Activated CD4-positive, alpha-beta T cell treated with anti-CD3 and anti-CD28 coated beads, Interleukin-2, amount 10 ng/mL, durations not matched to agents 7 days and 5 days (primary cell): ENCODE results near the gene EXOC3L2. TPM values are rescaled to one million over a fixed set of nuclear protein-coding genes. Genes with fewer than 3 reads are reported as not detected.

Experiments used
- CTCF ChIA-PET: fragments of 350-600 bp; sonication (Branson Sonifier 250); formaldehyde crosslinking; loops from one replicate; lab custom pipeline; 2021; ENCODE audit warnings: antibody characterized with exemption; lab: Charles Lee
- POLR2A ChIA-PET: fragments of 350-600 bp; sonication (Branson Sonifier 250); formaldehyde crosslinking; loops from one replicate; lab custom pipeline; 2021; ENCODE audit warnings: antibody characterized with exemption; lab: Charles Lee
- DNase-seq: peaks from one replicate; pipeline ENCODE4 v3.0.0-alpha.2; 2020
- H3K27ac Mint-ChIP-seq: one replicate; pipeline ENCODE4 v1.8.0; 2021; ENCODE audit warnings: mild to moderate bottlenecking, moderate library complexity, mixed read lengths
- H3K27me3 Mint-ChIP-seq: one replicate; pipeline ENCODE4 v1.8.0; 2021; ENCODE audit warnings: mixed read lengths
- H3K36me3 Mint-ChIP-seq: one replicate; pipeline ENCODE4 v1.8.0; 2021; ENCODE audit warnings: low read depth, mixed read lengths
- H3K4me1 Mint-ChIP-seq: one replicate; pipeline ENCODE4 v1.8.0; 2021; ENCODE audit warnings: mixed read lengths
- H3K4me3 Mint-ChIP-seq: one replicate; pipeline ENCODE4 v1.8.0; 2021; ENCODE audit warnings: mild to moderate bottlenecking, moderate library complexity, mixed read lengths
- H3K9me3 Mint-ChIP-seq: one replicate; pipeline ENCODE4 v1.8.0; 2021; ENCODE audit warnings: mixed read lengths
- total RNA-seq, 2 experiments: library from RNA; stranded (reverse); gene quantifications; one replicate each; pipeline ENCODE4 v1.2.3, GENCODE V29; 2021

EXOC3L2 gene
- total RNA-seq, 2 experiments from 2014 or later, result not detected

DNA sequence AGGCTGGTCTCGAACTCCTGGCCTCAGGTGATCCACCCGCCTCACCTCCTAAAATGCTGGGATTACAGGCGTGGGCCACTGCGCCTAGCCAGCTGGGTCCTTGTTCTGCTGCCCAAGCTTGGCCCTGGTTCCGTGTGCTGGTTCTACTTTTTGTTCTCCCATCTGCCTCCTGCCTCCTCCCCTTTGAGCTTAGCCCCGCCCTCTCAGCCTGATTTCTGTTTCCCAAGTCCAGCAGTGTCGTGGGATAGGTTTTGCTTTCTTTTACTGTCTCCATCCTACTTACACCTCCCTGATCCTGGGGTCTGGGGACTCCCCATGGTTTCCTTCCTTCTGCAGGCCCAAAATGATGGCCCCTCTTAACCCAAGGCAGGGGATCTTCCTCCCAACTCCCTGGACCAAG lies 64.3 kb downstream of the EXOC3L2 start:
- ChIA-PET POLR2A (no interaction called here), CTCF (interaction anchor here (0.6 to 2.7 kb wide), 3 partner anchors 9 to 72 kb away, joined by 3 to 8 read pairs (median 4); no protein-coding TSS in a partner anchor)
- H3K4me3 Mint-ChIP-seq, result peak overlapping the region; percentile 78
- H3K27ac Mint-ChIP-seq, result peak overlapping the region; percentile 10
- H3K9me3 Mint-ChIP-seq, result no peaks in the 10 kb centered on the region
- DNase-seq, result no peak
- peaks cover 38% of the 10 kb centered on the region for H3K4me1 Mint-ChIP-seq
- no peaks in the 10 kb centered on the region for H3K27me3 Mint-ChIP-seq
- H3K36me3 Mint-ChIP-seq, result peaks cover 12% of the 10 kb centered on the region

DNA sequence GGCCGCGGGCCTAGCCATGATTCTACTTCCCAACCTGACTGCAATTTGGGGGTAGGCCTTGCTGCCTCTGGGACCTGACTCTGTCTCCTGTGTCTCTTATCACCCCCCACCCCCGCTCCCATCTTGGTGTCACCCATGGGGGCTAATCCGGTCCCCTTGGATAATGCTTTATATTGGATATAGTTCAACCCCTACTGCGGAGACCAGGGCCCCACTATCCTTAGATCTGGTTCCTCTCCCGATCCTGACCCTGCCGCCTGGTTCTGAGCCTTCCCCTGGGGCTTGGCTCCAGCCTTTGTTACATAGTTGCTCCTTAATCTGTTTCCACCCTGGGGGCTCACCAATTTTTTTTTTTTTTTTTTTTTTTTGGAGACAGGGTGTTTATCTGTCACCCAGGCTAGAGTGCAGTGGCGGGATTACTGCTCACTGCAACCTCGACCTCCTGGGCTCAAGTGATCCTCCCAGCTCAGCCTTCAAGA lies 65.3 kb downstream of the EXOC3L2 start:
- Mint-ChIP-seq H3K9me3 (no peaks in the 10 kb centered on the region), H3K27me3 (no peaks in the 10 kb centered on the region), H3K4me3 (peak overlapping the region; percentile 78), H3K27ac (peak overlapping the region; percentile 82), H3K36me3 (peaks cover 16% of the 10 kb centered on the region), H3K4me1 (peaks cover 44% of the 10 kb centered on the region)
- DNase-seq, result no peak
- POLR2A ChIA-PET, result no interaction called here
- CTCF ChIA-PET, result interaction anchor here (2.1 to 2.7 kb wide), 2 partner anchors 8 to 11 kb away, joined by 8 to 11 read pairs; no protein-coding TSS in a partner anchor

DNA sequence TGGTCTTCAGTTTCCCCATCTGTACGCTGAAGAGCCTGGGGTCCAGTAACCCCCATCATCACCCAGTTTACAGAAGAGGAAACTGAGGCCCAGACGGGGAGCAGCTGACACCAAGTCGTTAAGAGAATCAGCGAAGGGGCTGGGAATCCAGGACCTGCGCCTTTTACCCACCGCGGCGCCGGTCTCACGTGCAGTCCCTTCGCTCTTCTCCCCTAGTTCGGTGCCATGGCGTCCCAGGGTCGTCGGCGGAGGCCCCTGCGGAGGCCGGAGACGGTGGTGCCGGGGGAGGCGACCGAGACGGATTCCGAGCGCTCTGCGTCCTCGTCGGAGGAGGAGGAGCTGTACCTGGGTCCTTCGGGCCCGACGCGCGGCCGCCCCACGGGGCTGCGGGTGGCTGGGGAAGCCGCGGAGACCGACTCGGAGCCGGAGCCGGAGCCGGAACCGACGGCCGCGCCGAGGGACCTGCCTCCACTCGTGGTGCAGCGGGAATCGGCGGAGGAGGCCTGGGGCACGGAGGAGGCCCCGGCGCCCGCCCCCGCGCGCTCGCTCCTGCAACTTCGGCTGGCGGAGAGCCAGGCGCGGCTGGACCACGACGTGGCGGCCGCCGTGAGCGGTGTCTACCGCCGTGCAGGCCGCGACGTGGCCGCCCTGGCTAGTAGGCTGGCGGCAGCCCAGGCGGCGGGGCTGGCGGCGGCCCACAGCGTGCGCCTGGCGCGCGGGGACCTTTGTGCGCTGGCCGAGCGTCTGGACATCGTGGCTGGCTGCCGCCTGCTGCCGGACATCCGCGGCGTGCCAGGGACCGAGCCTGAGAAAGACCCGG lies 65.9 kb downstream of the EXOC3L2 start:
- H3K27me3 Mint-ChIP-seq, result no peaks in the 10 kb centered on the region
- ChIA-PET POLR2A (no interaction called here), CTCF (interaction anchor here (0.5 to 2.1 kb wide), 4 partner anchors 11 to 179 kb away, joined by 3 to 11 read pairs (median 6); no protein-coding TSS in a partner anchor)
- H3K9me3 Mint-ChIP-seq, result no peaks in the 10 kb centered on the region
- peaks cover 16% of the 10 kb centered on the region for H3K36me3 Mint-ChIP-seq
- peaks cover 43% of the 10 kb centered on the region for H3K4me1 Mint-ChIP-seq
- H3K27ac Mint-ChIP-seq, result peak overlapping the region; percentile 94
- DNase-seq, result peak; percentile 51
- peak overlapping the region; percentile 83 for H3K4me3 Mint-ChIP-seq

DNA sequence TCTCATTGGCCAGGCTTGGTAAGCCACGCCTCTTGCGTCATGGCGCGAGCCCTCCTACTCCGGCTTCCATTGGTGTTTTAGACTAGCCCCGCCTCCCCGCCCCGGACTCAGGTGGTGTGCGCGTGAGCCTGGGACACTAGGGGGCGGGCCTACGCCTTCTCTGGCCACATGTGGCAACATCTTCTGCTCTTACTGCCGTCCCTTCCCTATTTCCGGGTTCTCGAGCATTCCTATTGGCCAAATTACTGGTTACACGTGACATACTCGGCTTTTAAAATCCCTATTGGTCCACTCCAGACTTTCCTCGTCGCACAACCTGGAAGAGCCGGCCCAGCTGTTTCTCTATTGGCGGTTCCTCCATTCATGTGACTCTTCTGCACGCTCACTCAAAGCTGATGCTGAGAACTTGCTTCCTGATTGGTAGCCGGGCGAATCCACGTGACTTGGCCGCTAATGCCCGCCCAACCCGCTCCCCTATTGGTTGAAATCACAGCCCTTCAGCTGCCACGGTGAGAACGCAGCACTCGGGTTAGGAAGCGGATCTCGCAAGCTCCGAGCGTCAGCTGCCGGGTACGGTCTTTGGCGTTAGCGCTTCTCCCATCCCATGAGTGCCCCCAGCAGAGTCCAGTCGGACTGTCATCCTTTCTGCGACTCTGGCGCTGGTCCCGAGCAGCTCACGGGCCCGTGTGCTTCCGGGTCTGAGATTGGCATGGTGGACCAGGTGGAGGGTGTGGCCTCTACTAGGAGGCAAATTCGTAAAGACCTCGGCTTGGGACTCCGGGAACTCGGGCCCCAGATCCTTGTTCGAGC lies 66.7 kb downstream of the EXOC3L2 start, which contains the start of gene BLOC1S3:
BLOC1S3 (plus strand) TSS at position 523 of the 810 bp plus-strand sequence. CDS start 513 bp downstream, outside the sequence.
- ChIA-PET CTCF (interaction anchor here (0.5 to 2.1 kb wide), 11 partner anchors 10 to 288 kb away, joined by 3 to 11 read pairs (median 3); no protein-coding TSS in a partner anchor), POLR2A (interaction anchor here (0.6 to 0.9 kb wide), 2 partner anchors 84 to 86 kb away, joined by 4 to 6 read pairs; no protein-coding TSS in a partner anchor)
- Mint-ChIP-seq H3K4me1 (peaks cover 49% of the 10 kb centered on the region), H3K27me3 (no peaks in the 10 kb centered on the region), H3K4me3 (peak within 1 kb of the TSS; percentile 83), H3K27ac (peak within 1 kb of the TSS; percentile 94), H3K9me3 (no peaks in the 10 kb centered on the region), H3K36me3 (peaks cover 16% of the 10 kb centered on the region)
- DNase-seq, result peak; percentile 100

DNA sequence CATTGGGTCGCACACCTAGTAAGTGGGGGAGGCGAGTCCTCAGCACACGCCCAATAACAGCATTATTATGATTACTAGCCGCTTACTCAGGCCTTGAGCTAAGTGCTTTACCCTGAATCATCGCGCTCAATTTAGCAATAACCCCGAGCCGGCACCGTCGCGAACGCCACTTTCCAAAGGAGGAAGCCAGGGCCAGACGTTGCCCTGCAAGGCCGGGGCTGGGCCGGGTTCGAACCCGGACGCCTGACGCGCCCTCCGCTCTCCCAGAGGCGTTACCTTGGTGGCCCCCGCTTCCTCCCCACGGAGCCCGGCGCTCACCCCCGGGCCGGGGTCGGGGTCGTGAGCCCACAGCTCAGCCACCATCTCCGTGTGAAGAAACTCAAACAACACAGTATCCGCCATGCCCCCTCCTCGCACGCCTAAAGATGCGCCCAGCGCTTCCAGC lies 67.4 kb downstream of the EXOC3L2 start, which contains the start of gene TRAPPC6A:
TRAPPC6A (minus strand) TSS at position 421 of the 445 bp plus-strand sequence; CDS start at position 402, 19 bp downstream.
- Mint-ChIP-seq H3K4me1 (peaks cover 51% of the 10 kb centered on the region), H3K9me3 (no peaks in the 10 kb centered on the region), H3K36me3 (peaks cover 16% of the 10 kb centered on the region), H3K27me3 (no peaks in the 10 kb centered on the region), H3K27ac (peak within 1 kb of the TSS; percentile 94), H3K4me3 (peak within 1 kb of the TSS; percentile 83)
- ChIA-PET POLR2A (interaction anchor here (0.9 kb wide), 1 partner anchor 86 kb away, joined by 6 read pairs; no protein-coding TSS in a partner anchor), CTCF (interaction anchor here (0.6 to 2.1 kb wide), 12 partner anchors 9 to 288 kb away, joined by 3 to 11 read pairs (median 3); no protein-coding TSS in a partner anchor)
- DNase-seq, result no peak

DNA sequence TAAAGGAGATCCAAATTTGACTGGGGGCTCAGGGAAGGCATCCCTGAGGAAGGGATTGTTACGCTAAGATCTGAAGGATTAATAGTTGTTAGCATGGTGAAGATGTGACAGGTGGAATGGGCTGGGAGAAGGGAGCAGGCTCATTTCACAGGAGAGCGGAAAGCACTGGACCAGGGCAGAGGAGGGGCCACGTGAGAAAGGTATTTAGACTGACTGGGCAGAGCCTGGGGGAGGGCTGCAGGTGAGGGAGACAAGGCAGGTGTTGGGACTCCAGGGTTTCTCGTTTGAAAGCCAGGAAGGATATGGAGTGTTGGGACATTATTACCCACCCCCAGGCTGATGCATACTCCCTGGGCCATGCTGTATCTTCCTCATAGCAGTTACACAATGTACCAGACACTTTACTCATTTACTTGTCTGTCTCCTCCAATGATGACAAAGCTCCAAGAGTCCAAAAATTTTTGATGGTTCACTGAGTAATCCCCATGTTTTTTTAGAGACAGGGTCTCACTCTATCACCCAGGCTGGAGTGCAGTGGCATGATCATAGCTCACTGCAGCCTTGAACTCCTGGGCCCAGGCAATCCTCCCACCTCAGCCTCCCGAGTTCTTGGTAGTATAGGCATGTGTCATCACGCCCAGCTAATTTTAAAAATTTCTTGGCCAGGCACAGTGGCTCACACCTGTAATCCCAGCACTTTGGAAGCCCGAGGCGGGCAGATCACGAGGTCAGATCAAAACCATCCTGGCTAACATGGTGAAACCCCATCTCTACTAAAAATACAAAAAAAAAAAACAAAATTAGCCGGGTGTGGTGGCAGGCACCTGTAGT lies 69.5 kb downstream of the EXOC3L2 start:
- ChIA-PET CTCF (interaction anchor here (0.9 kb wide), 1 partner anchor 11 kb away, joined by 4 read pairs; no protein-coding TSS in a partner anchor), POLR2A (no interaction called here)
- H3K27ac Mint-ChIP-seq, result peak overlapping the region; percentile 71
- H3K9me3 Mint-ChIP-seq, result no peaks in the 10 kb centered on the region
- H3K36me3 Mint-ChIP-seq, result peaks cover 7% of the 10 kb centered on the region
- no peak for DNase-seq
- peaks cover 56% of the 10 kb centered on the region for H3K4me1 Mint-ChIP-seq
- no peaks in the 10 kb centered on the region for H3K27me3 Mint-ChIP-seq
- H3K4me3 Mint-ChIP-seq, result peak overlapping the region; percentile 3

DNA sequence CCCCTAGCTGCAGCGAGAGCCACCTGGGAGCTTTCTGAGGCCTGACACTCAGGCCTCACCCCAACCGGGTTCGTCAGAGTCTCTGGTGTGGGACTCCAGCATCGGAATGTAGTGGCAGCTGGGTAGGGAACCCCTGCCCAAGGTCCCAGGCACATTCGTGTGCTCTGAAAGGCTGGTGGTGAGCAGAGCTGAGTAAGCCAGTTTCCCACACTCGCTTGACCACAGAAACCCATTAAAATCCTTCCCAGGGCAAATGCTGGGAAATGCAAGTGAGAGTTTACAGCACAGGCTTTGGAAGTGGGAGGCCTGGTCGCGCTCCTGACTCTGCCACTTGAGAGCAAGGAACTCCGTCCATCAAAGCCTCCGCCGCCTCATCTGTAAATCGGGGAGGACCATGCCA lies 71.4 kb downstream of the EXOC3L2 start:
- H3K36me3 Mint-ChIP-seq, result peaks cover 5% of the 10 kb centered on the region
- DNase-seq, result no peak
- H3K9me3 Mint-ChIP-seq, result no peaks in the 10 kb centered on the region
- CTCF ChIA-PET, result no interaction called here
- no peaks in the 10 kb centered on the region for H3K27me3 Mint-ChIP-seq
- H3K27ac Mint-ChIP-seq, result peak overlapping the region; percentile 57
- peaks cover 61% of the 10 kb centered on the region for H3K4me1 Mint-ChIP-seq
- H3K4me3 Mint-ChIP-seq, result no peak overlapping the region
- POLR2A ChIA-PET, result no interaction called here

DNA sequence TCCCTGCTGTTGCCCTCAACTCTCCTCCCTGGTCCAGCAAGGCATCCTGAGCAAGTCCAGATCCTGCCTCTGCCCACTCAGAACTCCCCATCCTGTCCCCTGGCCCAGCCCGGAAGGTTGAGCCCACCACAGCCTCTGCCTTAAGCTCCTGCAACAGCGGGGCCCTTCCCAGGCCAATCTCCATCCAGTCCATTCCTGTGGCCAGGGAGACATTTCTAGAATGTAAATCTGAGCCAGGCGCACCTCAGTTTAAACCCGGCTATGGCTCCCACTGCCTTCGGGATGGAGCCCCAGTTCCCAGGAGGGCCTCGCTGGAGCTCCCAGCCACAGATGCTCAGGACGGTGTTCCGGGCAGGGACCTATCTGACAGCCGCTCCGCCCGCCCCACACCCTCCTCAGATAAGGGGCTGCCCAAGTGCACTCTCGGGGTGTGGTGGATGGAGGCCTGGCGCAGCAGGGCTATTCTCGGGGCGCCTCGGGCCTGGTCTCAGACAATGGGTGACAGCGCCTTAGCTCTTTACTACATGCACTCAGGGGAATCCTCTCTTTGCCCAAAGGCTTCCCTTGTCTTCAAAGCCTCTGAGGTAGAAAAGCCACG lies 72.5 kb downstream of the EXOC3L2 start:
- CTCF ChIA-PET, result interaction anchor here (2.1 kb wide), 1 partner anchor 9 kb away, joined by 8 read pairs; no protein-coding TSS in a partner anchor
- H3K4me1 Mint-ChIP-seq, result peaks cover 59% of the 10 kb centered on the region
- peak overlapping the region; percentile 95 for H3K27ac Mint-ChIP-seq
- POLR2A ChIA-PET, result no interaction called here
- no peaks in the 10 kb centered on the region for H3K9me3 Mint-ChIP-seq
- H3K36me3 Mint-ChIP-seq, result peaks cover 3% of the 10 kb centered on the region
- H3K27me3 Mint-ChIP-seq, result no peaks in the 10 kb centered on the region
- no peak for DNase-seq
- H3K4me3 Mint-ChIP-seq, result peak overlapping the region; percentile 49

DNA sequence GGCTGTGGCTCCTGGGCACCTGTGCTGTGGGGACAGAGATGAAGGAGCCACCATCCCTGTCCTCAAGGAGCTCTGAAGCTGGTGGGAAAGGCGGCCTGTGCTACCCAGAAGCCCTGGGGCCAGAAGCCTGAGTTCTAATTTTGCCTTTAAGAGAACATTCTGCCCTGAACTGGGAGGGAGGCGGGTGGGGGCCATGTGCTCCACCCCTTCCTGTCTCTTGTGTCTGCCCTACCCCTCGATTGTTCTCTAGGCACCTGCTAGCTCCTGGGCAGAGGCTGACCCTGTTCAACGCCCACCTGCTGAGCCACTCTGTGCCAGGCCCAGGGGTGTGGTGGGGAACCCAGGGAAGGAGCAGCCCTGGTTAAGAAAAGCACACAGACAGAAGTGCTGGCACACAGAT lies 73.0 kb downstream of the EXOC3L2 start:
- Mint-ChIP-seq H3K4me3 (peak overlapping the region; percentile 49), H3K4me1 (peaks cover 56% of the 10 kb centered on the region)
- POLR2A ChIA-PET, result no interaction called here

DNA sequence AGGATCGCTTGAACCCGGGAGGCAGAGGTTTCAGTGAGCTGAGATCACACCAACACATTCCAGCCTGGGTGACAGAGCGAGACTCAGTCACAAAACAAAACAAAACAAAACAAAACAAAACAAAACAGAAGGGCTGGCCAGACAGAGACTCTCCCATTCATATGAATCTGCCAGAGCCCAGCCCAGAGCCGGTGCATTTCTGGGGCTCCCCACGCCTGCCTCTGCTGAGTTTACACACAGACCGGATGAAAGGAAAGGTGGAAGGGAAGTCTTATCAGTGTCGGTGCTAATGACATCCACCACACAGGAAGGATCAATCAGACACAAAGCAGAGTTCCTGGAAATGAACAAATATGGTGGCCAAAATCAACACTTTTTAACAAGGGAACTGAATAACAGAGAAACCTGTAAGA lies 74.0 kb downstream of the EXOC3L2 start:
- ChIA-PET POLR2A (interaction anchor here (0.5 kb wide), 1 partner anchor 133 kb away, joined by 3 read pairs; the partner anchor contains the start of gene CLASRP), CTCF (interaction anchor here (0.6 to 2.1 kb wide), 3 partner anchors 10 to 32 kb away, joined by 3 to 8 read pairs (median 4); no protein-coding TSS in a partner anchor)
- H3K4me1 Mint-ChIP-seq, result peaks cover 57% of the 10 kb centered on the region
- no peaks in the 10 kb centered on the region for H3K27me3 Mint-ChIP-seq
- H3K9me3 Mint-ChIP-seq, result no peaks in the 10 kb centered on the region
- peak; percentile 65 for DNase-seq
- H3K27ac Mint-ChIP-seq, result peak overlapping the region; percentile 95
- peaks cover 3% of the 10 kb centered on the region for H3K36me3 Mint-ChIP-seq
- peak overlapping the region; percentile 71 for H3K4me3 Mint-ChIP-seq

More for the DNA sequence above, 73.0 kb downstream of the EXOC3L2 start:
- no peaks in the 10 kb centered on the region for H3K9me3 Mint-ChIP-seq
- peak overlapping the region; percentile 95 for H3K27ac Mint-ChIP-seq
- DNase-seq, result peak; percentile 41
- CTCF ChIA-PET, result interaction anchor here (2.1 kb wide), 1 partner anchor 9 kb away, joined by 8 read pairs; no protein-coding TSS in a partner anchor
- peaks cover 3% of the 10 kb centered on the region for H3K36me3 Mint-ChIP-seq
- H3K27me3 Mint-ChIP-seq, result no peaks in the 10 kb centered on the region
